Suprapubic skin (tissue), 4 donors: ENCODE data around the gene CPTP. TPM values are rescaled to one million over a fixed set of nuclear protein-coding genes. Genes with fewer than 3 reads are reported as not detected.

Experiments
- DNase-seq, 2 donors: peaks; one replicate each; pipeline ENCODE4 v3.0.0-alpha.2; 2019; ENCODE audit warnings: low spot score in 2 of 2
- H3K27ac ChIP-seq: fragments of 200-600 bp; sonication (generic); one replicate; pipeline ENCODE4 v1.5.1; 2019
- H3K27me3 ChIP-seq: fragments of 200-600 bp; sonication (generic); one replicate; pipeline ENCODE4 v1.5.1; 2019
- H3K36me3 ChIP-seq: fragments of 200-600 bp; sonication (generic); one replicate; pipeline ENCODE4 v1.5.1; 2019
- H3K4me1 ChIP-seq: fragments of 200-600 bp; sonication (generic); one replicate; pipeline ENCODE4 v1.5.1; 2019
- H3K4me3 ChIP-seq: fragments of 200-600 bp; sonication (generic); one replicate; pipeline ENCODE4 v1.5.1; 2019; ENCODE audit warnings: mild to moderate bottlenecking
- H3K9me3 ChIP-seq: fragments of 200-600 bp; sonication (generic); one replicate; pipeline ENCODE4 v1.5.1; 2019
- EP300 ChIP-seq: sonication (generic); formaldehyde crosslinking; IDR thresholded peaks from one replicate; pipeline ENCODE4 v1.6.1; 2017; ENCODE audit warnings: antibody characterized with exemption
- POLR2A ChIP-seq, 2 donors: fragments of 450-650 bp; IDR thresholded peaks; one replicate each; pipeline ENCODE4 v1.6.1; 2017; ENCODE audit warnings: antibody characterized with exemption in 2 of 2, mild to moderate bottlenecking in 2 of 2, moderate library complexity in 2 of 2
- POLR2AphosphoS5 ChIP-seq, 3 donors: sonication (generic); formaldehyde crosslinking; IDR thresholded peaks; one replicate each; pipeline ENCODE4 v1.6.1; 2017; ENCODE audit warnings: antibody characterized with exemption in 3 of 3
- WGBS: methylation state at CpG from one replicate; pipeline ENCODE4 v1.1.5; 2018; 5-methylcytosine and 5-hydroxymethylcytosine counted together
- total RNA-seq, 4 donors: library from RNA; depleted of rRNA; stranded (reverse); fragments of >200 nt; gene quantifications; one replicate each; pipeline ENCODE4 v1.1.0, GENCODE V29; 2016
- TF ChIP-seq, protein P1 (sequence below), 2 donors: fragments of 200-600 bp in 1 of 2; fragments of 450-650 bp in 1 of 2; sonication (generic) in 1 of 2; IDR thresholded peaks; one replicate each; pipeline ENCODE4 v1.5.1; 2016 to 2019; ENCODE audit warnings: antibody characterized with exemption in 2 of 2, mild to moderate bottlenecking in 1 of 2, moderate library complexity in 1 of 2

CPTP gene
- total RNA-seq, 4 donors from 2014 or later, result 32.5 to 60.4 (median 54.3) TPM

DNA sequence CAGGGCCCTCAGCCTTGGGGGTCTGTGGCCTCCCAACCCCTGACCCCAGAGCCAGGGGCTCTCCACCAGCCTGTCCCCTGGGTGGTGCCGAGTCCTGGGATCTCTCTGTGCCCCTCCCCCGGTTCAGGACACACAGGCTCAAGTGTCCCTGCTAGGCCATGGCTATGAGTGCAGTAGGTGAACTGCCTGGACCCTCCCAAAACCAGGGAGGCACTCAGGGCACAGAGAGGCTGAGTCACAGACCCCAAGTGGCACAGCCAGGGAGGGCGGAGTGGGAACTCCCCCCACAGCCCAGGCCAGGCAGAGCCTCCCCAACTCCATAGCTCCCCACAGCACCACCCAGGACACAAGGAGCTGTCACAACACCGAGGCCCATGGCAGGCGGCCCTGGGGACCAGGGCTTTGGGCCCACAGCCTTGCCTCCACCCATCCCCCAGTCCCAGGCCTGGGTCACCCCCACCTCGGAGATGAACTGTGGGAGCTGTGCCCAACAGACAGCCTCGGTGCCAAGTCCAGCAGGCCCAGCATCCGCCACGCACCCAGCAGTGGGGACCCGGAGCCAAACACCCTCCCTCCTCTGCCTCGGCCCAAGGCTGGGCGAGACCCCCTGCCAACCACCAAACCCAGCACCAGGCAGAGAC lies 21.4 kb downstream of the CPTP start:
- Histone ChIP-seq H3K27ac (no peak overlapping the region), H3K9me3 (no peaks in the 10 kb centered on the region), H3K27me3 (no peaks in the 10 kb centered on the region), H3K36me3 (peaks cover 7% of the 10 kb centered on the region), H3K4me3 (no peak overlapping the region), H3K4me1 (peaks cover 54% of the 10 kb centered on the region)
- TF ChIP-seq POLR2AphosphoS5 (IDR thresholded peaks at IDR 0.05), result no peak
- TF ChIP-seq, protein P1, sequence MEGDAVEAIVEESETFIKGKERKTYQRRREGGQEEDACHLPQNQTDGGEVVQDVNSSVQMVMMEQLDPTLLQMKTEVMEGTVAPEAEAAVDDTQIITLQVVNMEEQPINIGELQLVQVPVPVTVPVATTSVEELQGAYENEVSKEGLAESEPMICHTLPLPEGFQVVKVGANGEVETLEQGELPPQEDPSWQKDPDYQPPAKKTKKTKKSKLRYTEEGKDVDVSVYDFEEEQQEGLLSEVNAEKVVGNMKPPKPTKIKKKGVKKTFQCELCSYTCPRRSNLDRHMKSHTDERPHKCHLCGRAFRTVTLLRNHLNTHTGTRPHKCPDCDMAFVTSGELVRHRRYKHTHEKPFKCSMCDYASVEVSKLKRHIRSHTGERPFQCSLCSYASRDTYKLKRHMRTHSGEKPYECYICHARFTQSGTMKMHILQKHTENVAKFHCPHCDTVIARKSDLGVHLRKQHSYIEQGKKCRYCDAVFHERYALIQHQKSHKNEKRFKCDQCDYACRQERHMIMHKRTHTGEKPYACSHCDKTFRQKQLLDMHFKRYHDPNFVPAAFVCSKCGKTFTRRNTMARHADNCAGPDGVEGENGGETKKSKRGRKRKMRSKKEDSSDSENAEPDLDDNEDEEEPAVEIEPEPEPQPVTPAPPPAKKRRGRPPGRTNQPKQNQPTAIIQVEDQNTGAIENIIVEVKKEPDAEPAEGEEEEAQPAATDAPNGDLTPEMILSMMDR (IDR thresholded peaks at IDR 0.05), result no peak
- no peak for TF ChIP-seq EP300
- TF ChIP-seq POLR2A (IDR thresholded peaks at IDR 0.05), result no peak
- 70% methylated on average over 5 of the region's 12 CpGs for WGBS
- no peak for DNase-seq

DNA sequence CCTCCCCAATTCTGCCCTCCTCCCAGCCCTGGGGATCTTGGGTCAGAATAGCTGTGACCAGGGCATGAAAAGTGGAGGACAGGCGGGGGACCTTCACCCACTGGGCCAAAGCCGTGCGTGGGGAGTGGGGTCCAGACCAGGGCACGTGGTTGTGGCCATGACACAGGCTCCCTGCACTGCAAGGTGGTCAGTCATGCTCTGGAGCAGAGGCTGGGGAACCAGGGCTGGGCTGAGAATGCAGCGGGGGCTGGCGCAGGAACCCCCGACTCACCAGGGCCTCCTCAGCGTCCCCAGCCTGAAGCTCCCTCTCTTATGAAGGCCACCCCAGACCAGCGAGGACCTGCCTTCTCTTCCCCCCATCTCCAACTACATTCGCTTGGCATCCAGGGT lies 21.9 kb downstream of the CPTP start:
- TF ChIP-seq POLR2AphosphoS5 (IDR thresholded peaks at IDR 0.05) (no peak), EP300 (no peak), POLR2A (IDR thresholded peaks at IDR 0.05) (no peak)
- TF ChIP-seq, protein P1 (IDR thresholded peaks at IDR 0.05), result no peak
- Histone ChIP-seq H3K4me1 (peaks cover 57% of the 10 kb centered on the region), H3K27ac (no peak overlapping the region), H3K4me3 (peak overlapping the region; percentile 81), H3K9me3 (no peaks in the 10 kb centered on the region), H3K27me3 (no peaks in the 10 kb centered on the region), H3K36me3 (peaks cover 4% of the 10 kb centered on the region)
- DNase-seq, result no peak
- 84% methylated on average over 5 of the region's 10 CpGs for WGBS

DNA sequence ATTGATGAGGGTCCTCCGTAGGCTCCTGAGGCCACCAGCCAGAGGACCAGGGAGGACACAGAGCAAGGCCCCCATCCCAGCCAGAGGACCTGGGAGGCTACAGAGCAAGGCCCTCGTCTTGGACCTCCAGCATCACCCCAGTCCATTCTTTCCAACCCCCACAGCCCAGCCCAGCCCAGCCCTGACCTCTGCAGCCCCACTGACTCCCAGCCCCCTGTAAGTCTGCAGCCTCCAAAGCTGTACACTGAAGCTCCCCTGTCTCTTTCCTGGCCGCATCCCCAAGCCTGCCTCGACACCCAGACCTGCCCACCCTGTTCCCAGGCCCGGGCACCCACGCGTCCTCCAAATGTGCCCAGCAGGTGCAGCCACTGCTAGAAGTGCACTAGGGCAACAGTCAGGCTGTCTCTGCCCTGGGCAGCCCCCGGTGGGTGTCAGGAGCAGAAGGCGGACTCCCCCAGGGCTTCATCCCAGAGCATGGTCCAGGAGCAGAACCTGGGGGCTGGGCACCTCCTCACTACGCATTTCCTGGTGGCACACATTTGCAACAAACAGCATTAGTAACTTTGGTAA lies 22.5 kb downstream of the CPTP start:
- no peaks in the 10 kb centered on the region for H3K27me3 ChIP-seq
- H3K4me3 ChIP-seq, result peak overlapping the region; percentile 81
- peaks cover 62% of the 10 kb centered on the region for H3K4me1 ChIP-seq
- H3K36me3 ChIP-seq, result no peaks in the 10 kb centered on the region
- TF ChIP-seq EP300 (no peak), POLR2A (IDR thresholded peaks at IDR 0.05) (no peak), POLR2AphosphoS5 (IDR thresholded peaks at IDR 0.05) (no peak)
- TF ChIP-seq, protein P1 (IDR thresholded peaks at IDR 0.05), result no peak
- H3K9me3 ChIP-seq, result no peaks in the 10 kb centered on the region
- H3K27ac ChIP-seq, result peak overlapping the region; percentile 71
- 74% methylated on average over 7 of the region's 10 CpGs for WGBS
- DNase-seq, result no peak

DNA sequence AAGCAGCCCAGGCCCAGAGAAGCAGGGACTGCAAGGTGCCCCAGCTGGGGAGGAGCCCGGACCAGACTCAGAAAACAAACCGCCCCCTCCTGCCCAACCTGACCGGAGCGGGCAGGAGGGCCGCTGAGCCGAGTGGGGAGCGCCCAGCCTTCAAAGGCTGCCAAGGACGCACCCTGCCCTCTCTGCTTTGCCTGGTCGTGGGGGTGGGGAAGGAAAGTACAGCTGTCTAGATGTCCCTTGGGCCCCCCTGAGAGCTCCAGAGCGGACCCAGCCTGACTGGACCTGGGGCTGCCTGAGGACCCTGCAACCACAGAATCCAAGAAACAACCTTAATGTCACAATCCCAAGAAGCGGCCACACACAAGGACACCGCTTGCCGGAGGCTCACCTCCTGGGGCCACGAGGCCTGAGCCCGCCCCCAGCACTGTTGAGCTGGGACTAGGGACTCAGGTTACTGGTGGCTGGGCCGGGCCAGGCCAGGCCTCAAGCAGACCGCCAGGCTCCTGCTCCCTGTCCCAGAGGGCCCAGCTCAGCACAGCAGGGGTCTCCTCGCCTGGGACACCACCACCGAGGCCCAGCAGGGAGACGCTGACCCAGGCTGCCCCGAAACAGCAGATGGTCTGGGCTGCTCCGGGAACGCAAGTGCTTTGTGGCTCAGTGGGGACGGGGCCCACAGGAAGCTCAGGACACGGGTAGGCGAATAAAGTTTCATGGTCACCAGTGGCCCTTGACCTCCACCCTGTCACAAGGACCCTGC lies 23.2 kb downstream of the CPTP start:
- H3K27me3 ChIP-seq, result no peaks in the 10 kb centered on the region
- no peak for TF ChIP-seq EP300
- TF ChIP-seq, protein P1 (IDR thresholded peaks at IDR 0.05), result no peak
- TF ChIP-seq POLR2A (IDR thresholded peaks at IDR 0.05), result no peak
- no peak for TF ChIP-seq POLR2AphosphoS5 (IDR thresholded peaks at IDR 0.05)
- H3K4me3 ChIP-seq, result peak overlapping the region; percentile 81
- peaks cover 69% of the 10 kb centered on the region for H3K4me1 ChIP-seq
- H3K9me3 ChIP-seq, result no peaks in the 10 kb centered on the region
- peak overlapping the region; percentile 71 for H3K27ac ChIP-seq
- 14% methylated on average over 9 of the region's 26 CpGs for WGBS
- no peak for DNase-seq
- no peaks in the 10 kb centered on the region for H3K36me3 ChIP-seq
